Stimulated activated CD4-positive, alpha-beta T cell treated with anti-CD3 and anti-CD28 coated beads, Interleukin-15, amount 100 ng/mL, for 1 hour (primary cell): Measurements from ENCODE around the gene ABCB10.
"Not testable (repeated sequence)": the region's sequence is repeated elsewhere in the genome, so short reads cannot be mapped to it uniquely, and the experiment has no call there.

Experiments used
- DNase-seq, 2 donors: peaks; one replicate each; pipeline ENCODE4 v3.0.0-alpha.2; 2020; ENCODE audit warnings: low read depth in 1 of 2, low spot score in 1 of 2

The ABCB10 gene

DNA sequence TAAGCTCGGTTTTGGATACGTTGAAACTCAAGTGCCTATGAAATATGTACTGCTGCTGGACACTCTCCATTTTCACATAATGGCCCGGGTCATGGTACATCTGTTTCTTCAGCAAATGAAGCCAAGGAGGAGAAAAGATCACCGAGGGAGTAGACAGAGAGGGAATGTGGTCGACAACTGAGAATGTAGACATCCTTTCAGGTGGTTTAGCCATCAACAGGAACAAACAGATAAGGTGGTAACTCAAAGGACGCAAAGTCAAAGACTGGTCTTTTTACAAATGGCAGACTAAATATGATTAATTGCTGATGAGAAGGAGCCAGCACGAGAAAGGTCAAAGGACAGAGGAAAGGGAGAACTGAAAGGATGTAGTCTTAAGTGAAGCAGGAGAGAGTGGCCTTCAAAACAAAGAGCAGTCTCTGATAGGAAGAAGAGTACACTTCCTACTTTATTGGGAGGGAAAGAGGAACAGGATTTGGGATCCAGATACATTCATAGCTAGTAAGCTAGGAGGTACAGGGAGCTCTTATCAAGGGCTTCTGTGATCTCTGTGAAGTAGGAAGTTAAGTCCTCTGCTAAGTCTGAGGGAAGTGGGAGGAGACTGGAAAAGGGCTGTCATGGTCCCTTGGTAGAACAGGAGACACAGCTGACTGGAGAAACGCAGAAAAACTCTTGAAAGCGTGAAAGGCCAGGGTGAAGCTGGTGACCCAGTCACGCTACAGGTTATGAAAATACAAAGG lies 78.7 kb downstream of the ABCB10 start:
- DNase-seq, result no peak

- no peak for DNase-seq
Observed at GRCh38 chr1:229478852-229479251, 79.7 kb downstream of the ABCB10 start.

GRCh38 chr1:229475859-229476258 lies 82.6 kb downstream of the ABCB10 start:
- not testable (repeated sequence) for DNase-seq

GRCh38 chr1:229474509-229474908 lies 84.0 kb downstream of the ABCB10 start:
- no peak for DNase-seq

DNA sequence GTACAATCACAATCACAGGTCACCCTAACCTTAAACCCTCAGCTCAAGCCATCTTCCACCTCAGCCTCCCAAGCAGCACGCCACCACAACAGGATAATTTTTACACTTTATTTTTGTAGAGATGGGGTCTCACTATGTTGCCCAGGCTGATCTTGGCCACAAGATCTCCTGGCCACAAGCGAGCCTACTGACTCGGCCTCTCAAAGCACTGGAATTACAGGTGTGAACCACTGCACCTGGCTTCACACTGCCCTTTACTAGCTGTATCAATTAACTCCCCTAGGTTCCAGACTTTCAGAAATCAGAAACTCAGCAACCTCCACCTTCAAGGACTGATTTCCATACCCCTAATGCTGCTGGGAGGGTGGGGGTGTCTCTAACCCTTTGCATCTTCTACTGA lies 87.3 kb downstream of the ABCB10 start:
- no peak for DNase-seq

- no peak for DNase-seq
Observed at GRCh38 chr1:229470406-229471043, 88.0 kb downstream of the ABCB10 start.

GRCh38 chr1:229466887-229467286 lies 91.6 kb downstream of the ABCB10 start:
- no peak for DNase-seq
